Upper lobe of left lung (tissue), 4 donors: ENCODE results near the gene HS3ST6.

Experiments
- POLR2A ChIP-seq, 4 donors: fragments of 450-650 bp; IDR thresholded peaks; one replicate each; pipeline ENCODE4 v1.5.1; 2016 to 2017; ENCODE audit warnings: antibody characterized with exemption in 4 of 4, mild to moderate bottlenecking in 2 of 4
- TF ChIP-seq, protein P1 (sequence below), 6 experiments: fragments of 450-650 bp in 4 of 6; fragments of 200-600 bp in 2 of 6; sonication (generic) in 2 of 6; IDR thresholded peaks; one replicate each; pipeline ENCODE4 v1.5.1; 2016 to 2019; ENCODE audit warnings: antibody characterized with exemption in 6 of 6

- peak; percentile 43 to 95 (median 68) for TF ChIP-seq POLR2A (IDR thresholded peaks at IDR 0.05)
- TF ChIP-seq, protein P1, sequence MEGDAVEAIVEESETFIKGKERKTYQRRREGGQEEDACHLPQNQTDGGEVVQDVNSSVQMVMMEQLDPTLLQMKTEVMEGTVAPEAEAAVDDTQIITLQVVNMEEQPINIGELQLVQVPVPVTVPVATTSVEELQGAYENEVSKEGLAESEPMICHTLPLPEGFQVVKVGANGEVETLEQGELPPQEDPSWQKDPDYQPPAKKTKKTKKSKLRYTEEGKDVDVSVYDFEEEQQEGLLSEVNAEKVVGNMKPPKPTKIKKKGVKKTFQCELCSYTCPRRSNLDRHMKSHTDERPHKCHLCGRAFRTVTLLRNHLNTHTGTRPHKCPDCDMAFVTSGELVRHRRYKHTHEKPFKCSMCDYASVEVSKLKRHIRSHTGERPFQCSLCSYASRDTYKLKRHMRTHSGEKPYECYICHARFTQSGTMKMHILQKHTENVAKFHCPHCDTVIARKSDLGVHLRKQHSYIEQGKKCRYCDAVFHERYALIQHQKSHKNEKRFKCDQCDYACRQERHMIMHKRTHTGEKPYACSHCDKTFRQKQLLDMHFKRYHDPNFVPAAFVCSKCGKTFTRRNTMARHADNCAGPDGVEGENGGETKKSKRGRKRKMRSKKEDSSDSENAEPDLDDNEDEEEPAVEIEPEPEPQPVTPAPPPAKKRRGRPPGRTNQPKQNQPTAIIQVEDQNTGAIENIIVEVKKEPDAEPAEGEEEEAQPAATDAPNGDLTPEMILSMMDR (IDR thresholded peaks at IDR 0.05) = peak in 2 of 6 experiments; percentile 12 to 16
Observed at GRCh38 chr16:1942810-1943726, 24.9 kb upstream of the HS3ST6 start, which contains the start of gene MSRB1.
